PC-9 (cell line): ENCODE results near the gene RALGAPB.

Source experiments
- CTCF ChIP-seq: fragments of 200-600 bp; sonication (generic); conservative IDR thresholded peaks from 2 replicates; pipeline ENCODE4 v1.6.1; 2017; ENCODE audit warnings: mixed run types, antibody characterized with exemption, mild to moderate bottlenecking, moderate library complexity
- EZH2 ChIP-seq: fragments of 200-600 bp; sonication (generic); IDR thresholded peaks from 2 replicates; pipeline ENCODE4 v1.8.0; 2017; ENCODE audit warnings: antibody characterized with exemption, low read depth

GRCh38 chr20:38617830-38618196, 145.2 kb downstream of the RALGAPB start:
- TF ChIP-seq CTCF = no peak
- no peak for TF ChIP-seq EZH2
